DND-41 (cell line): Measurements from ENCODE around the gene MAFG.

ENCODE experiments used
- ATAC-seq: fragments of 200-7000 bp; cut with Tn5 transposase; 3 replicates; pipeline ENCODE4 v1.9.1; 2021; ENCODE audit warnings: low read depth; ENCODE audit not compliant: insufficient read depth
- DNase-seq: peaks from one replicate; pipeline ENCODE4 v3.0.0-alpha.2; 2020
- H2AFZ ChIP-seq: 2 replicates; pipeline ENCODE4 v1.6.0; 2012; ENCODE audit warnings: low read depth, low read length
- H3K27ac ChIP-seq: 2 replicates; pipeline ENCODE4 v1.5.1; 2012; ENCODE audit warnings: low read length, inconsistent platforms
- H3K27me3 ChIP-seq: fragments of 200-600 bp; sonication (generic); 2 replicates; pipeline ENCODE4 v1.6.0; 2012; ENCODE audit warnings: low read length, mild to moderate bottlenecking, inconsistent platforms; ENCODE audit not compliant: insufficient read depth, poor library complexity
- H3K36me3 ChIP-seq: 2 replicates; pipeline ENCODE4 v1.5.1; 2012; ENCODE audit warnings: low read length, inconsistent platforms; ENCODE audit not compliant: insufficient read depth
- H3K4me1 ChIP-seq: 2 replicates; pipeline ENCODE4 v1.5.1; 2012; ENCODE audit warnings: mild to moderate bottlenecking, low read length; ENCODE audit not compliant: insufficient read depth
- H3K4me2 ChIP-seq: 2 replicates; pipeline ENCODE4 v1.6.0; 2012; ENCODE audit warnings: mild to moderate bottlenecking, moderate library complexity, low read length, inconsistent platforms; ENCODE audit not compliant: insufficient read depth
- H3K4me3 ChIP-seq, 2 experiments: fragments of 200-600 bp in 1 of 2; shearing (Covaris generic) in 1 of 2; 2 replicates each; pipeline ENCODE4 v1.5.1; 2012 to 2016; ENCODE audit warnings: inconsistent platforms in 2 of 2, low read length in 2 of 2, mild to moderate bottlenecking in 2 of 2, low read depth in 1 of 2, moderate library complexity in 1 of 2
- H3K79me2 ChIP-seq: 2 replicates; pipeline ENCODE4 v1.6.0; 2012; ENCODE audit warnings: low read length, inconsistent platforms; ENCODE audit not compliant: insufficient read depth
- H3K9ac ChIP-seq: 2 replicates; pipeline ENCODE4 v1.6.0; 2012; ENCODE audit warnings: low read depth, mild to moderate bottlenecking, inconsistent platforms, low read length, moderate library complexity
- H3K9me3 ChIP-seq: 2 replicates; pipeline ENCODE4 v1.5.1; 2012; ENCODE audit warnings: low read length, moderate library complexity, mild to moderate bottlenecking, inconsistent platforms; ENCODE audit not compliant: insufficient read depth, severe bottlenecking
- H4K20me1 ChIP-seq: 2 replicates; pipeline ENCODE4 v1.6.0; 2012; ENCODE audit warnings: low read length; ENCODE audit not compliant: insufficient read depth
- CTCF ChIP-seq: IDR thresholded peaks from 2 replicates; pipeline ENCODE4 v1.5.1; 2012; ENCODE audit warnings: borderline replicate concordance, low read length, moderate library complexity, mild to moderate bottlenecking; ENCODE audit not compliant: poor library complexity, severe bottlenecking; ENCODE audit errors: extremely low read depth
- EZH2 ChIP-seq: IDR thresholded peaks from 3 replicates; pipeline ENCODE4 v1.6.1; 2012; ENCODE audit warnings: borderline replicate concordance, low read depth, mild to moderate bottlenecking, moderate library complexity, low read length, inconsistent platforms; ENCODE audit not compliant: severe bottlenecking

MAFG gene

GRCh38 chr17:81941484-81942166 is 14.1 kb upstream of the MAFG start:
- Histone ChIP-seq H2AFZ (no peak overlapping the region), H3K27me3 (no peaks in the 10 kb centered on the region), H3K4me1 (no peaks in the 10 kb centered on the region), H4K20me1 (no peaks in the 10 kb centered on the region), H3K36me3 (no peaks in the 10 kb centered on the region), H3K79me2 (no peaks in the 10 kb centered on the region), H3K9me3 (no peaks in the 10 kb centered on the region), H3K27ac (no peak overlapping the region), H3K4me2 (no peak overlapping the region), H3K9ac (no peak overlapping the region), H3K4me3 (no peak overlapping the region)
- TF ChIP-seq EZH2 = no peak
- TF ChIP-seq CTCF = no peak
- DNase-seq (no peak), ATAC-seq (no peak)

GRCh38 chr17:81940538-81941483 is 13.3 kb upstream of the MAFG start:
- Histone ChIP-seq H3K27ac (no peak overlapping the region), H3K9ac (no peak overlapping the region), H3K4me2 (no peak overlapping the region), H2AFZ (no peak overlapping the region), H3K36me3 (no peaks in the 10 kb centered on the region), H4K20me1 (no peaks in the 10 kb centered on the region), H3K4me3 (no peak overlapping the region), H3K9me3 (no peaks in the 10 kb centered on the region), H3K27me3 (no peaks in the 10 kb centered on the region), H3K4me1 (no peaks in the 10 kb centered on the region), H3K79me2 (no peaks in the 10 kb centered on the region)
- no peak for TF ChIP-seq EZH2
- no peak for TF ChIP-seq CTCF
- ATAC-seq (no peak; the same call in 2 of the 3 replicates), DNase-seq (no peak)

- ATAC-seq (no peak), DNase-seq (no peak)
- Histone ChIP-seq H3K27ac (no peak overlapping the region), H3K9me3 (no peaks in the 10 kb centered on the region), H3K9ac (no peak overlapping the region), H3K36me3 (no peaks in the 10 kb centered on the region), H3K4me3 (no peak overlapping the region), H3K4me1 (no peaks in the 10 kb centered on the region), H3K79me2 (no peaks in the 10 kb centered on the region), H3K4me2 (no peak overlapping the region), H2AFZ (no peak overlapping the region), H3K27me3 (no peaks in the 10 kb centered on the region), H4K20me1 (no peaks in the 10 kb centered on the region)
- TF ChIP-seq EZH2 (no peak), CTCF (no peak)
These were observed 12.4 kb upstream of the MAFG start for GRCh38 chr17:81939881-81940385.
